ENCODE results near the gene MUC6.
"Not testable (repeated sequence)": the region's sequence is repeated elsewhere in the genome, so short reads cannot be mapped to it uniquely, and the experiment has no call there.

MUC6 gene

DNA sequence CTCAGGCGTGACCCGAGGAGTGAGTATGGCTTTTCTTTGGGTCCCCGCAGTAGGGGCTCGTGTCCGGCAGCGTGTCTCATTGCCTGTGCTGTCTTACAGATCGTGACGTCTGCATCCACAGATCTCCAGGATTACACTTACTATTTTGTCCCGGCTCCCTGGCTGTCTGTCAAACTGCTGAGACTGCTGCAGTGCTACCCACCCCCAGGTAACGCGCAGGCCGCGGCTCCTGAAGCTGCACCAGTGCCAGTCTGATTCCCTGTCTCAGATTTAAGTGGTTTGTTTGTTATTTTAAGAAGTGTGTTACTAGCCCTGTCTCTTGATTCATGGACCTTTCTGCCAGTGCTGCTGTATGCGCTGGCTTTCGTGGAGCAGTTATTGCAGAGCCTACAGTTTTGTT is 52.0 kb downstream of the MUC6 start:
- DNase-seq = no peak

GRCh38 chr11:981764-982163 is 54.8 kb downstream of the MUC6 start:
- DNase-seq = no peak

DNA sequence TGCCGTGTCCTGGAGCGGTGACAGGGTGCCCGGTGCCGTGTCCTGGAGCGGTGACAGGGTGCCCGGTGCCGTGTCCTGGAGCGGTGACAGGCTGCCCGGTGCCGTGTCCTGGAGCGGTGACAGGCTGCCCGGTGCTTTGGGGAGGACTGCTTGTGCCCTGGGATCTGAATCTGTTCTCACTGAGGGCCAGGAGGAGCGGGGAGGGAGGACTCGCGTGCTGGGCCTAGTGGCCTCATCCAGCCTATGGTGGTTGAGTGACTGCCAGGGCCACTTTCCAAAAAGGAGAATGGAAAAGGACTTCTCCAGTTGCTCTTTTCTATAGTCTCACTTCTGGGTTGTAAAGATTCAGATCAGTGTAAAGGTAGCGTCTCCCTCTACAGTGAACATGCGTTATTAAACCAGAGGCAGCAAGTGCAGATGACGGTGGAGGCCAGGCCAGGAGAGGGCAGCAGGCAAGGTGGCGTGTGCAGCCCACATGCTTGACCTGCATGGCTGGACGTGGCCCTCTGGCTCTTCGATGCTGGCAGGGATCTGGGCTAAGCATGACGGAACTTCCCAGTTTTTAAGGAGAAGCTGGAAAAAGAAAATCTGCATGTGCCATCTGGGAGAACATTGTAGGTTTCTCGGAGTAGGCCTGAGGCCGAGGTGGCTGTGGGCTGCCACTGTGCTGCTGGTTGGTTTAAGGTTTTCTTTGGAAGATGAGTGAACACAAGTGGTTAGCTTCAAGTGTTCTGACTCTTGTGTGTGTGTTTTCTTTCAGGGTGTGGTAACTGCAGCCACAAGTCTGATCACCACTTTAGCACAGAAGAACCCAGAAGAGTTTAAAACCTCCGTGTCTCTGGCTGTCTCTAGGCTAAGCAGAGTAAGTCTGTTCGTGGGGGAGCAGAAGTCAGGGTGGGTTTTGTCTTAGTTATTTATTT is 55.8 kb downstream of the MUC6 start:
- DNase-seq = no peak

DNA sequence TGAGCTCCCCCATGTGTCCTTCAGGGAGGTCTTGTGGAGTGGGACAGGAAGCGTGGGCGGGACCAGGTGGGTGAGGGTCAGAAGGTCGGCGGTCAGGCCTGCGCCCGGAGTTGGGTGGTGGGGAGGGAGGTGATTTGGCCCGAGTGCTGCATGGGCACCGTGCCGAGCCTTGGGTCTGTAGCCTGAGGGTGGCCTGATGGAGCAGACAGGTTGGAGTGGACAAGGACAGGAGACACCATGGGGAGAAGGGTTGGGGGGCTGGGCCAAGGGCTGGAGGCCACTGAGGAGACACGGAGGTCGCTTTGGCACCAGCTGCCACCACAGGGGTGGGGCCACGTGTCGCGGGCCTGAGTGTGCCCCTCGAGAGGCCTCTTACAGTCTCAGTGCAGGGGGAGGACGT is 57.7 kb downstream of the MUC6 start:
- no peak for DNase-seq

- no peak for DNase-seq
Observed at GRCh38 chr11:977830-978720, 58.4 kb downstream of the MUC6 start.

DNA sequence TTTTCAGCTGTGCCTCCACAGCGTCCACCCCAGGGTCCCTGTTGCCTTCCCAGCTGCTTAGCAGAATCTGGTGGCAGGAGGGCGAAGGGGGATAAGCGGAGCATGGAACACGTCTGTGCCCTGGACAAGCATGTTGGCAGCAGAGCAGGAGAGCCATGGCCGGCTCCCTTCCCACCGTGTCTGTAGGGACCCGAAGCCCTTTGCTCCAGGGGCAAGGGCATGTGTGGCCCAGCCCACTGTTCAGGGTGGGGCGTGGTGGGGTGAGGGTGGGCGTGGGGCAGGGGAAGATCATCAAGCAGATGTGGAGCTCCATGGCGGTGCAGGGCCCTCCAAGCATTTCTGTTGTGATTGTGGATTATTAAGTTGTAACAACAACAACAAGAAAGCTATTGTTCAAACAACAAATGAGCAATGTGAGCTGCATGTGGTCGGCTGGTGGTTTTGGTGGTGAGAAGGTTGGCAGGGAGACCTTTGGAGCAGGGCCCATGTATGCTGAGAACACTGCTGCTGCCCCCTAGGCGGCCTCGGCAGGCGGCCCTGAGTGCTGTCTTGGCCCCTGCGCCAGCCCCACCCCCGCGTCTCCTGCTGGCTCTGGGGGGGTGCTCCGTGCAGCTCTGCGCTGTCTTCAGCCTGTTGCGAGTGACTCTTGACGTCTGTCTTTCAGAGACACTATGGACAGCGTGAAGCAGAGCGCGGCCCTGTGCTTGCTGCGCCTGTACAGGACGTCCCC is 59.9 kb downstream of the MUC6 start:
- DNase-seq = no peak

- no peak for DNase-seq
Observed at GRCh38 chr11:975827-976226, 60.7 kb downstream of the MUC6 start.

DNA sequence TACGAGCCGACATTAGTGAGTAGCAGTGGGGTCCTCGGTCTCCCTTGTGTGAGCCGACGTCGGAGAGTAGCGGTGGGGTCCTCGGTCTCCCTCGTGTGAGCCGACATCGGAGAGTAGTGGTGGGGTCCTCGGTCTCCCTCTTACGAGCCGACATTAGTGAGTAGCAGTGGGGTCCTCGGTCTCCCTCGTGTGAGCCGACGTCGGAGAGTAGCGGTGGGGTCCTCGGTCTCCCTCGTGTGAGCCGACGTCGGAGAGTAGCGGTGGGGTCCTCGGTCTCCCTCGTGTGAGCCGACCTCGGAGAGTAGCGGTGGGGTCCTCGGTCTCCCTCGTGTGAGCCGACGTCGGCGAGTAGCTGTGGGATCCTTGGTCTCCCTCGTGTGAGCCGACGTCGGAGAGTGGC is 61.1 kb downstream of the MUC6 start:
- not testable (repeated sequence) for DNase-seq

DNA sequence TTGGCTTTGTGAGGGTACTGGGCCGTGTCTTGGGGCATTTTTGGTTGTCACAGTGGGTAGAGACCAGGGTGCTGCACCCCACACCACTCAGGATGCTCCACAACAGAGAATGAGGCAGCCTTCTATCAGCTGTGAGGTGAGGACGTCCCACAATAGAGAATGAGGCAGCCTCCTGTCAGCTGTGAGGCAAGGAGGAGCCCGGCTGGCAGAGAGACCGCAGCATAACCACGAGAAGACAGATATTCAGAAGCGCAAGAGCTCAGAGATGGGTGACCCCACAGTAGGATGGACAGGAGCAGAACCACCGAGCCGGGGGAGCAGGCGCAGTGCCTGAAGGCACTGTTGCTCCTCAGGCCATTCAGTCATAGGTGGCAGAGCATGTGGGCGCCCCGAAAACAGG is 63.3 kb downstream of the MUC6 start:
- no peak for DNase-seq

- DNase-seq = no peak
Observed at GRCh38 chr11:972523-973211, 63.9 kb downstream of the MUC6 start.

DNA sequence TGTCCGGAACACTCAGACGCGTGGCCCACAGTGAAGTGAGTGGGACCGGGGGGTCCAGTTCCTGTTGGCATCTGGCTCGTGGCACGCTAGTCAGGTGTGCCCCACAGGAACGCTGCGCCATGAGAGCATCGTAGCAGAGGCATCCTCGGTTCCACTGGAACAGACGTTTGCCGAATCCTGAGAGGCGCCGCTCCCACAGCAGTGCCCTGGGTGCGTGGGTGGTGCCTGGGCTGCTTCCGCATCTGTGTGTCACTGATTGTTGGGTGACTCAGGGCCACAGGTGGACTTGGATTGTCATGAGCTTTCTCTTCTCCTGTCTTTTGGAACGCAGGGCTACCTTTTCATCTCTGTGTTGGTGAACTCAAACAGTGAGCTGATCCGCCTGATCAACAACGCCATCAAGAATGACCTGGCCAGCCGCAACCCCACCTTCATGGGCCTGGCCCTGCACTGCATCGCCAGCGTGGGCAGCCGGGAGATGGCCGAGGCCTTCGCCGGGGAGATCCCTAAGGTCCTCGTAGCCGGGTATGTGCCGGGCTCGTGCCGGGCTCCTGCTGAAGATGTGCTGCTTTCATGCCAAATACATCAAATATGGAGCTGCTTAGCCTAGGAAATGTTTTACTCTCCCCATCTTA is 64.7 kb downstream of the MUC6 start:
- no peak for DNase-seq

- DNase-seq = no peak
Observed at GRCh38 chr11:971092-971690, 65.3 kb downstream of the MUC6 start.

DNA sequence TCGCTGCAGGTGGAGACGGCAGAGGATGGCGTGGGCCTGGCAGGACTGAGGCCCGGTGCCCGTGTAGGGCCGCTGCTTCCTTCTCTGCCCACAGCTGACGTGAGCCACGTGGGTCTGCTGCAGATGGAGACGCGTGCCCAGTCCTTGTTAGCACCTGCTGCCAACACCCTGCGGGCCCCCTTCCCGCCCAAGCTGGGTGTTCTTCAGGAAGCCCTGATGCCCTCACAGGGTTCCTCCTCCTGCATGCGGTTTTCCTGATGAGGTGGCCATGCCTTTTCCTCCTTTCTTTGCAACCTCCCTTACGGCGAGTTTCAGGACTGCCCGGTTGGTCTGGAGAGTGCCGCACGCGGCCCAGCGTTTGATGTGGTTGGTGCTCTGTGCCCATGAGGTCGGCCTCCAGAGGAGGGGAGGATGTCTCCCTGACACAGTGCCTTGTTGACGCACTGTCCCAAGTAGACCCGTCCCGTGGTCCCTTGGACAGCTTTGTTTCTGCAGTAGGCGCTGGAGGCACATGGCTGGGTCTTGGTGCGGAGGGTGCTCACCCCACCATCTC is 66.1 kb downstream of the MUC6 start:
- no peak for DNase-seq

DNA sequence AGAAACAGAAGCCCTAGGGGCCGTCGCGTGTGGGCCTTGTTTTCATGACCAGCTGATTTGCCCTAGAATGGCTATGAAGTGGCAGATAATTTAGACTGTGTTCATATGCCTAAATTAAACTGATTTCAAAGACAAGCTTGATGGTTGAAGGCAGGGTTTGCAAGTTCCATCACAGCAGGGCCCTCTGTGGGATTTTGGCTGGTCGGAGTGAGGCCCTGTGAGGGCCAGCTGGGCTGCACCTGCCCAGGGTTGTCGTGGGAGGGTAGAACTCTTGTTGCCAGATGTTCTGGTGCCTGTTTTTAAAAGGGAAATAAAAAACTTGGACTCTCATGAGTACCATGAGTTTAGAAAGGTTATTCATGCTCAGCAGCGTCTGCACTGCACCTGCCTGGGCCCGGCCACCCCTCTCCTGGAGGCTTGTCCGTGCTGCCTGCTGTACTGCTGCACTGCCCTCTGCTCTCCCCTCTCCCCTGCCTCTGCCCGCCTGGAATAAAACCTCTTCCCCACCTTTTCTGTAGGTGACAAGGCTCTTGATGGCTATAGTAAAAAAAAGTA is 66.8 kb downstream of the MUC6 start:
- DNase-seq = no peak

DNA sequence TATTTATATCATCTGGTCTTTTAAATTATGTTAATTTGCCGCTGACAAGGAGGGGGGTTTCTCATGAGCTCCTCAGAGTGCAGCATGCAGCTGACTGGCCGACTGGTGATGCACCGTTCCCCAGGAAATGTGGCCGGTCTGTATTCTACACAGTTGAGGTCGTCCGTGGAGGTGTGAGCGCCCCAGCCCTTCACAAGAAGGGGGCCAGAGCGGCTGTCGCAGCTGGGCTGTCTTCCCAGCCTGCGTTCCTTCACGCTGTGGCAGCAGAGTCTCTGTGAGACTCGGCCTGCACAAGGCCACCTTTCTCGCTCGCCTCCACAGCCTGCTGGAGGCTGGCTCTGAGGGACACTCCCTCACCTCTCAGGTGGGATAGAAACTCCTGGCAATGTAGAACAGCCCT is 67.7 kb downstream of the MUC6 start:
- no peak for DNase-seq

DNA sequence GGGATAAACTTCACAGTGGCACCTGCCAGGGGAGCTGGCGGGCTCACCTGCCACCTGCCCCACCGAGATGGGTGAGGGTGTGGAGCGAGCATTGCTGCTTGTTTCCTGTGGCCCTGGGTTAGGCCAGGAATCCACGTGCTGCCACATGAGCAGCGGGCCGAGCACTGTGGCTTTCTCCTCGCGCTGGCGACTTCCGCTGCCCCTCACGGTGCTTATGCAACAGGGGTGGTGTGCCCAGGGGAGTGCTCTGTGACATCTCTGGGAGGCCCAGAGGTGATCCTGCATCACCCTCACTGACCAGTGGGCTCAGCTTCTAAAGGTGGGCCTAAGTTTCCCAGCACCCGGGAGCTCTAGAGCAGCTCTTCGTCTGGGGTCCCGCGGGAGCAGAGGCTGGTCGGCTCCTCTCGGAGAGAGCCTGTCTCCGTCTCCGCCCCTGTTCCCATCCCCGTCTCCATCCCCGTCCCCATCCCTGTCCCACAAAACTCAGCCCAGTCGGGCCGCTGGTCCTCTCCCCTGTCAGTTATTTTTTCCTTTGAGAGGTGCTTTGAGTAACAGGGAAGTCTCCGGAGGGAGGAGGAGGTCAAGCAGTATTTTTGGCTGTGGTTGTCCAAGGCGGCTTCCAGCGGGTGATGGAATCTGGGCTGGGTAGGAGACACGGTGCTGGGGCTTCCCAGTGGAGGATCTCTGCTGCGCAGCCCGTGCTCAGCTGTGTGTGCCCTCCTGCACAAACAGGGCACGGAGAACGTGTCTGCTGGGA is 68.3 kb downstream of the MUC6 start:
- DNase-seq = no peak

DNA sequence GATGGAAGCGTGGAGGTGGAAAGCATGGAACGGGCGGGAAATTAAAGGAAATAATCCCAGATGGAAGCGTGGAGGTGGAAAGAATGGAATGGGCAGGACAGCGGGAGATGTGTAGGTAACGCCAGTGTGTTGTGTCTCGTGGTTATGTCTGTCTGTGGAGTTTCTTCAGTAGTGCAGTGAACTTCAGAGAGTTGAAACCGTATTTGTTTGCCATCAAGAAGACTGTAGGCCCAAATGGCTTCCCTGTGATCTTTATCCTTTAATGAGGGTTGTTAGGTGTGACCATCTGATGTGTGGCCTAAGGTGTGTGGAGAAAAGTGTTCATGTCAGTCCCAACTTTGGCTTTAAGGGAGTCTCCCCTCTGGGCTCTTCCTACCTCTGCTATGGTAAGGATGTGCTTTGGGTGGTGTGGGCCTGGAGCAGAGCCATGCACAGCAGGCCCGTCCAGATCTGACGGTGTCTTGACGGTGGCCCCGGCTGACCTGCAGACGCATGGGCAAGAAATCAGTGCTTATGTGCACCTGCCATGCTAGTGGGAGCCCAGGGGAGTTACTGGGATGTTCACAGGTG is 71.2 kb downstream of the MUC6 start:
- no peak for DNase-seq

GRCh38 chr11:963852-964251 is 72.7 kb downstream of the MUC6 start:
- DNase-seq = no peak
